NCI-H1694 treated with DMSO at 0.1 percent for 48 hours (cell line): ENCODE results near the gene ZNF384.
"Not testable (repeated sequence)": the region's sequence is repeated elsewhere in the genome, so short reads cannot be mapped to it uniquely, and the experiment has no call there.

Source experiments
- DNase-seq: peaks from one replicate; lab custom pipeline; 2025; lab: John Stamatoyannopoulos, UW

Gene ZNF384

GRCh38 chr12:6688999-6689882 is at the start of gene ZNF384:
Gene ZNF384, minus strand, starts transcription at chr12:6689375. Its CDS starts 9,855 bp downstream, at chr12:6679520.
- DNase-seq: peak; percentile 99

- DNase-seq: no peak
Measured at GRCh38 chr12:6736754-6737153, 47.6 kb upstream of the ZNF384 start.

- DNase-seq: peak; percentile 55
Measured at GRCh38 chr12:6735448-6736191, 46.4 kb upstream of the ZNF384 start.

- DNase-seq: no peak
Measured at GRCh38 chr12:6734506-6735387, 45.6 kb upstream of the ZNF384 start.

GRCh38 chr12:6730169-6730568 is 41.0 kb upstream of the ZNF384 start:
- no peak for DNase-seq

GRCh38 chr12:6729186-6729585 is 40.0 kb upstream of the ZNF384 start:
- DNase-seq: no peak

GRCh38 chr12:6725350-6725749 is 36.2 kb upstream of the ZNF384 start:
- no peak for DNase-seq

- DNase-seq: no peak
Measured at GRCh38 chr12:6724409-6724797, 35.2 kb upstream of the ZNF384 start.

GRCh38 chr12:6723607-6724408 is 34.6 kb upstream of the ZNF384 start, which contains the start of gene COPS7A:
Gene COPS7A, plus strand, starts transcription at chr12:6724046. Its CDS starts 611 bp downstream, at chr12:6724657.
- DNase-seq: peak; percentile 100

- no peak for DNase-seq
Measured at GRCh38 chr12:6722863-6723262, 33.7 kb upstream of the ZNF384 start.

GRCh38 chr12:6716874-6717437 is 27.8 kb upstream of the ZNF384 start:
- no peak for DNase-seq

- DNase-seq: not testable (repeated sequence)
Measured at GRCh38 chr12:6716031-6716873, 27.1 kb upstream of the ZNF384 start.

- DNase-seq: no peak
Measured at GRCh38 chr12:6708960-6709394, 19.8 kb upstream of the ZNF384 start.

GRCh38 chr12:6708351-6708750 is 19.2 kb upstream of the ZNF384 start:
- not testable (repeated sequence) for DNase-seq

- no peak for DNase-seq
Measured at GRCh38 chr12:6703631-6704030, 14.5 kb upstream of the ZNF384 start.

GRCh38 chr12:6701078-6701768 is 12.0 kb upstream of the ZNF384 start:
- DNase-seq: no peak

- peak; percentile 19 for DNase-seq
Measured at GRCh38 chr12:6700646-6701051, 11.5 kb upstream of the ZNF384 start, which contains the start of gene PIANP. Gene PIANP, minus strand, starts transcription at chr12:6700815. Its CDS starts 2,754 bp downstream, at chr12:6698061.

- no peak for DNase-seq
Measured at GRCh38 chr12:6699989-6700645, 10.9 kb upstream of the ZNF384 start.
